Measurements from ENCODE around the gene ESPN.

The ESPN gene

DNA sequence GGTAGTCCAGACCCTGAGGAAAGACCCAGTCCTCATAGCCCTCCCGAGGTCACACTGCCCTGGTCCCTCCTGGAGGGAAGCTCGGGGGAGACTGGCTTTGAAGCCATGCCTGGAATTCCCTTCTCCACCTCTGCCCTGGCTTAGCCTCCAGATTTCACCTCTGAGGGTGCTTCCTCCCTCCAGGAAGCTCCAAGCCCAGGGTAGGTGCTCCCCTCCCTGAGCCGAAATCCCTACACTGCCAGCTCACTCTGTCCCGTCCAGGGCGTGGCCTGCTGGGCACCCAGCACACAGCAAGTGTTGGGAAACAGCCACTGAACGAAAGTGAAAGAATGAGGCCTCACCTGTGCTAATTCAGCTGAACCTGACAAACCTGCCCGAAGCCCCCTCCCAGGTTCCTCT lies 47.4 kb downstream of the ESPN start:
- DNase-seq, result no peak
- no peaks in the 10 kb centered on the region for H3K27me3 ChIP-seq (ENCODE audit: insufficient read depth, low read depth, severe bottlenecking)
- H3K36me3 ChIP-seq, result peaks cover 46% of the 10 kb centered on the region
- no peak overlapping the region for H3K4me3 ChIP-seq (ENCODE audit: low read depth, low read length)
- TF ChIP-seq, protein P1, sequence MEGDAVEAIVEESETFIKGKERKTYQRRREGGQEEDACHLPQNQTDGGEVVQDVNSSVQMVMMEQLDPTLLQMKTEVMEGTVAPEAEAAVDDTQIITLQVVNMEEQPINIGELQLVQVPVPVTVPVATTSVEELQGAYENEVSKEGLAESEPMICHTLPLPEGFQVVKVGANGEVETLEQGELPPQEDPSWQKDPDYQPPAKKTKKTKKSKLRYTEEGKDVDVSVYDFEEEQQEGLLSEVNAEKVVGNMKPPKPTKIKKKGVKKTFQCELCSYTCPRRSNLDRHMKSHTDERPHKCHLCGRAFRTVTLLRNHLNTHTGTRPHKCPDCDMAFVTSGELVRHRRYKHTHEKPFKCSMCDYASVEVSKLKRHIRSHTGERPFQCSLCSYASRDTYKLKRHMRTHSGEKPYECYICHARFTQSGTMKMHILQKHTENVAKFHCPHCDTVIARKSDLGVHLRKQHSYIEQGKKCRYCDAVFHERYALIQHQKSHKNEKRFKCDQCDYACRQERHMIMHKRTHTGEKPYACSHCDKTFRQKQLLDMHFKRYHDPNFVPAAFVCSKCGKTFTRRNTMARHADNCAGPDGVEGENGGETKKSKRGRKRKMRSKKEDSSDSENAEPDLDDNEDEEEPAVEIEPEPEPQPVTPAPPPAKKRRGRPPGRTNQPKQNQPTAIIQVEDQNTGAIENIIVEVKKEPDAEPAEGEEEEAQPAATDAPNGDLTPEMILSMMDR (IDR thresholded peaks at IDR 0.05; ENCODE audit: low read depth, low read length), result no peak
- H3K9me3 ChIP-seq (ENCODE audit: severe bottlenecking), result no peaks in the 10 kb centered on the region
- H3K27ac ChIP-seq, result no peak overlapping the region

DNA sequence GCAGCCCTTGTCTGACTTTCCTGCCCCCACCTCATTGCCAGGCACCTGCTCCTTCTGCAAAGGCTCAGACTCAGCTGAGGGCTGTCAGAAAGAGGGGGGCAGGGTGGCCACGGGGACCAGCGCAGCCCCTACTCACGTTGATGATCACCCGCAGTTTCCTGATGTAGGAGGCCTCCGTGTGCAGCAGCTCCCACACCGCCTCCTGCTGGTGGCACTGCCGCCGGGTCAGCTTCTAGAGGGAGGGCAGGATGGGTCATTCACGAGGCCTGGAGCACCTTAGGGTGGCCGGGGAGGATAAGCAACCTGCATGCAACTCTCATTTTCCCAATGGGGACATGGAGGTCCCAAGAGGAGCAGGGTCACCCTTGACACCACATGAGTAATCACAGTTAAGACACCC lies 47.8 kb downstream of the ESPN start:
- Histone ChIP-seq H3K36me3 (peaks cover 44% of the 10 kb centered on the region), H3K4me3 (ENCODE audit: low read depth, low read length) (no peak overlapping the region), H3K27ac (no peak overlapping the region), H3K27me3 (ENCODE audit: insufficient read depth, low read depth, severe bottlenecking) (no peaks in the 10 kb centered on the region), H3K9me3 (ENCODE audit: severe bottlenecking) (no peaks in the 10 kb centered on the region)
- DNase-seq, result no peak
- TF ChIP-seq, protein P1 (IDR thresholded peaks at IDR 0.05; ENCODE audit: low read depth, low read length), result peak; percentile 70

DNA sequence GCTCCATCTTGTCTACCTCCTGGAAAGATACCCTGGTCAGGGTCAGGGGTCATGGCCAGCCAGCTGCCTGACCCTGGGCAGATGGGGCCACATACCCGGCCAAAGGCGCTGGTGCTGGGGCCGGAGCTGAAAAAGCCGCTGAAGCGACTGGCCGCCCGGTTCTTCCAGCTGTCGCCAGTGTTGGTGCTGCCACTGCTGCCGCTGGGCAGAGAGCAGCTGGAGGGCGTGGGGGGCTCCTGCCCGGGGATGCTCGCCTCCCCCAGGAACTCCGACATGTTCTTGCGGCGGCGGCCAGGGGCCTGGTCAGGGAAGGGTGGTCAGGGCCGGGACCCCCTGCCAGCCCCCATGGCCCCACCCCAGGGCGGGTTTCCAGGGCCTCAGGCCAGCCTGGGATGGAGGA lies 48.6 kb downstream of the ESPN start:
- H3K9me3 ChIP-seq (ENCODE audit: severe bottlenecking), result no peaks in the 10 kb centered on the region

DNA sequence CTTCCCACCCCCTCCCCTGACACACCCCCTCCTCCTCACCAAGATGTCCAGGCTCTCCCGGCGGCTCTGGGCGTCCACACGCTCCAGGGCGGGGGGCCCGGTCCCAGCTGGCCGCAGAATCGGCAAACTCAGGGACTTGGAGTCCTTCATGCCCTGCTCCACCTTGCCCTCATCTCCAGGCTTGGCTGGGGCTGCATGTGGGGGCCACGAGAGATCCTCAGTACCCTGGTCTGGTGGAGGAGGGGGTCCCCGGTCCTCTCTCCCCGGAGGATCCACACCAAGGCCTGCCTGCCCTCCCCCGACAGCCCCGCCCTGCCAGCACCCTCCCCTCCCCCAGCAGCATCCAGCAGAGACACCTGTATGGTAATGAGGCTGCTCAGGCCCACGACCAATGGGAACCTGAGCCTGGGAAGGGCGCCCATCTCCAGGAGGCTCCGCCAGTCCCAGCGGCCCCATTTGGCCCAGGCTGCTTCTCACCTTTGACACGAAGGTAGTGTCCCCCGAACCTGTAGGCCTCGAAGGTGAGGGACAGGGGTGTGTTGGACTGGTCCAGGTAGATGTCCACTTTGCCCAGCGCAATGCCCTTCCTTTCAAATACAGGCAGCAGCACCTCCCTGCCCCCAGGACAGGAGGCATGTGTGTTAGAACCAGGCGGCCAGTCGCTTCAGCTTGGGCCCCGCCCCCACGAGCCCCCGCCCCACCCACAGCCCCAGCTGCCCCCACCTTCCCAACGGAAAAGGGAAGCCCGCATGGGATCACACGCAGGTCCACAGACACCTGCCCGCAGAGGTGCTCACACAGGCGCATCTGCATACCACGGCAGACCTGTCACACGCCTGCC lies 49.6 kb downstream of the ESPN start:
- TF ChIP-seq, protein P1 (IDR thresholded peaks at IDR 0.05; ENCODE audit: low read depth, low read length), result no peak
- Histone ChIP-seq H3K9me3 (ENCODE audit: severe bottlenecking) (no peaks in the 10 kb centered on the region), H3K27me3 (ENCODE audit: insufficient read depth, low read depth, severe bottlenecking) (no peaks in the 10 kb centered on the region), H3K27ac (no peak overlapping the region), H3K36me3 (peaks cover 34% of the 10 kb centered on the region), H3K4me3 (ENCODE audit: low read depth, low read length) (no peak overlapping the region)
- no peak for DNase-seq

More for the DNA sequence above, 48.6 kb downstream of the ESPN start:
- H3K4me3 ChIP-seq (ENCODE audit: low read depth, low read length), result no peak overlapping the region
- peaks cover 41% of the 10 kb centered on the region for H3K36me3 ChIP-seq
- DNase-seq, result no peak
- no peak overlapping the region for H3K27ac ChIP-seq
- no peaks in the 10 kb centered on the region for H3K27me3 ChIP-seq (ENCODE audit: insufficient read depth, low read depth, severe bottlenecking)
- TF ChIP-seq, protein P1 (IDR thresholded peaks at IDR 0.05; ENCODE audit: low read depth, low read length), result no peak

DNA sequence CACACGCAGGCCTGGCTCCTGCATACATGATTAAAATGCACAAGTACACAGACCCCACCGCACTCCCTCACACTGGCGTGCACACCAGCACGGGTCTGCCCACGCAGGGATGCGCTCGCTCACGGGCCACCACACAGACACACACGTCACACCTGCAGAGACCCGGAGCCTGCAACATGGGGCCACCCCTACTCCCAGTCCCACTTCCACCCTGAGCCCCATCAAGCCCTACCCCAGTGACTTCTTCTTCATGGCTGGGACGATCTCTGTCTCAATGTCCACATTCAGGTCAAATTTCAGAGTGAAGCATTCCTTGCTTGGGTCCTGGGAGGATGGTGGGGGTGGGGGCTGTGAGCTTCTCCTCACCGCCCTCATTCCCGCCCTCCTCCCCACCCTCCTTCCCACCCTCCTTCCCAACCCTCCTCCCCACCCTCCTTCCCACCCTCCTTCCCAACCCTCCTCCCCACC lies 50.3 kb downstream of the ESPN start:
- Histone ChIP-seq H3K9me3 (ENCODE audit: severe bottlenecking) (no peaks in the 10 kb centered on the region), H3K4me3 (ENCODE audit: low read depth, low read length) (no peak overlapping the region), H3K36me3 (peaks cover 28% of the 10 kb centered on the region), H3K27me3 (ENCODE audit: insufficient read depth, low read depth, severe bottlenecking) (no peaks in the 10 kb centered on the region), H3K27ac (no peak overlapping the region)
- DNase-seq, result no peak
- TF ChIP-seq, protein P1 (IDR thresholded peaks at IDR 0.05; ENCODE audit: low read depth, low read length), result no peak
